ENCODE measurements around the gene NPAT.

DNA sequence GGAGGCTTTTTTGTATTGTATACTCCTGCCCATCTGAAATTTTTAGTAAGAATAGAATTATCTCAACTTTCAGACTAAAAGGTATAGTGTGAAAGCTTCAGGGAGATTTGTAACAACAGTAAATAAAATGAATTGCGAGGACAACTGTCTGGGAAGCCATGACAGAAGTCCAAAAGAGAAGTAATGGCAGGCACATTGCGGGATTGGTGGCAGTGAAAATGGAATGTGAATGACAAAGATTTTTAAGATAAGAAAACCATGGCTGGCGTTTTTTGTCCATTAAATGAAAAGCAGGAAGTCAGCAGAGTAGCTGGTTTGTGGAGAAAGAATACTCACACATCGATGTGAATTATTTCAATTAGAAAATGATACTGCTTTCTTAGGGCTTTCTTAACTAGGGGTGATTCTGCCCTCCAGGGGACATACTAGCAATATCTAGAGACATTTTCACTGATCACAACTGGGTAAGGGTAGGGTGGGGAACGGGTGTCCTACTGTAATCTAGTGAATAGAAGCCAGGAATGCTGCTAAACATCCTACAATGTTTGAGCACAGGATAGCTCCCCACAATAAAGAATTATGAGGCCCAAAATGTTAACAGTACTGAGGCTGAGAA, 1.6 kb downstream of the NPAT start:
- TF ChIP-seq, protein P1, sequence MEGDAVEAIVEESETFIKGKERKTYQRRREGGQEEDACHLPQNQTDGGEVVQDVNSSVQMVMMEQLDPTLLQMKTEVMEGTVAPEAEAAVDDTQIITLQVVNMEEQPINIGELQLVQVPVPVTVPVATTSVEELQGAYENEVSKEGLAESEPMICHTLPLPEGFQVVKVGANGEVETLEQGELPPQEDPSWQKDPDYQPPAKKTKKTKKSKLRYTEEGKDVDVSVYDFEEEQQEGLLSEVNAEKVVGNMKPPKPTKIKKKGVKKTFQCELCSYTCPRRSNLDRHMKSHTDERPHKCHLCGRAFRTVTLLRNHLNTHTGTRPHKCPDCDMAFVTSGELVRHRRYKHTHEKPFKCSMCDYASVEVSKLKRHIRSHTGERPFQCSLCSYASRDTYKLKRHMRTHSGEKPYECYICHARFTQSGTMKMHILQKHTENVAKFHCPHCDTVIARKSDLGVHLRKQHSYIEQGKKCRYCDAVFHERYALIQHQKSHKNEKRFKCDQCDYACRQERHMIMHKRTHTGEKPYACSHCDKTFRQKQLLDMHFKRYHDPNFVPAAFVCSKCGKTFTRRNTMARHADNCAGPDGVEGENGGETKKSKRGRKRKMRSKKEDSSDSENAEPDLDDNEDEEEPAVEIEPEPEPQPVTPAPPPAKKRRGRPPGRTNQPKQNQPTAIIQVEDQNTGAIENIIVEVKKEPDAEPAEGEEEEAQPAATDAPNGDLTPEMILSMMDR (IDR thresholded peaks at IDR 0.05): no peak
- TF ChIP-seq POLR2A (IDR thresholded peaks at IDR 0.05): no peak

All from heart left ventricle (tissue), 13 donors.